ENCODE results near the gene TTC13. TPM values are rescaled to one million over a fixed set of nuclear protein-coding genes. Genes with fewer than 3 reads are reported as not detected.

The TTC13 gene
- polyA plus RNA-seq, 1 of the 3 experiments (the other 2 are of a cell fraction): 5.5 TPM

GRCh38 chr1:230909974-230910754 lies 68.5 kb downstream of the TTC13 start:
- no peak for TF ChIP-seq EP300 (IDR thresholded peaks at IDR 0.05; ENCODE audit: borderline replicate concordance in 1 of 2, low read depth in 1 of 2, low read length in 1 of 2)
- TF ChIP-seq MEF2A (IDR thresholded peaks at IDR 0.05; ENCODE audit: borderline replicate concordance, low read depth): no peak
- TF ChIP-seq TCF12 (IDR thresholded peaks at IDR 0.05): no peak
- TF ChIP-seq NRF1 (IDR thresholded peaks at IDR 0.05; ENCODE audit: low read depth, low read length): no peak
- no peak for TF ChIP-seq CHD2 (IDR thresholded peaks at IDR 0.05; ENCODE audit: low read length, partially characterized antibody)
- TF ChIP-seq JUND (IDR thresholded peaks at IDR 0.05): no peak
- peaks cover 0 to 39% of the 10 kb centered on the region in 2 experiments for H3K36me3 ChIP-seq (replicated peaks in 1 of 2; ENCODE audit: control insufficient read depth in 1 of 2, insufficient read depth in 2 of 2, low read length in 1 of 2)
- no peaks in the 10 kb centered on the region for H3K9me2 ChIP-seq
- ChIA-PET POLR2A (no interaction called here), CTCF (interaction anchor here (1.1 to 1.5 kb wide), 2 partner anchors 9 to 112 kb away, joined by 3 read pairs; no protein-coding TSS in a partner anchor)
- H3K27ac ChIP-seq (ENCODE audit: low read depth in 2 of 2, low read length in 1 of 2): no peak overlapping the region
- no peaks in the 10 kb centered on the region; a peak in 1 of 4 replicates for H3K4me1 ChIP-seq (ENCODE audit: control insufficient read depth in 1 of 2, insufficient read depth in 2 of 2, low read depth in 1 of 2, low read length in 1 of 2)
- H3K9me3 ChIP-seq: no peaks in the 10 kb centered on the region
- 90% methylated on average over 13 of the region's 13 CpGs for WGBS (ENCODE audit: low lambda C conversion rate)
- no peak overlapping the region for H3K4me2 ChIP-seq
- DNase-seq: no peak
- H4K20me1 ChIP-seq (ENCODE audit: insufficient read depth): no peaks in the 10 kb centered on the region
- H3K27me3 ChIP-seq (ENCODE audit: insufficient read depth): no peaks in the 10 kb centered on the region
- H3K79me2 ChIP-seq (ENCODE audit: insufficient read depth): no peaks in the 10 kb centered on the region
- no peak overlapping the region for H3K9ac ChIP-seq
- H2AFZ ChIP-seq (ENCODE audit: low read depth): no peak overlapping the region
- no peak overlapping the region for H3K4me3 ChIP-seq (ENCODE audit: low read depth in 2 of 2, low read length in 1 of 2)
- H3F3A ChIP-seq (replicated peaks; ENCODE audit: insufficient read depth): no peaks in the 10 kb centered on the region

GRCh38 chr1:230907472-230908205 lies 71.0 kb downstream of the TTC13 start:
- no peak for DNase-seq
- no peak overlapping the region for H3K4me3 ChIP-seq (ENCODE audit: low read depth in 2 of 2, low read length in 1 of 2)
- H3K36me3 ChIP-seq (replicated peaks in 1 of 2; ENCODE audit: control insufficient read depth in 1 of 2, insufficient read depth in 2 of 2, low read length in 1 of 2): peaks cover 0 to 37% of the 10 kb centered on the region in 2 experiments
- no peak overlapping the region for H3K27ac ChIP-seq (ENCODE audit: low read depth in 2 of 2, low read length in 1 of 2)
- TF ChIP-seq RXRA (IDR thresholded peaks at IDR 0.05; ENCODE audit: borderline replicate concordance, low read depth): no peak
- TF ChIP-seq NFIC (IDR thresholded peaks at IDR 0.05; ENCODE audit: borderline replicate concordance): no peak
- no peak for TF ChIP-seq TAF1 (IDR thresholded peaks at IDR 0.05; ENCODE audit: borderline replicate concordance, low read depth, low read length)
- TF ChIP-seq EZH2phosphoT487 (IDR thresholded peaks at IDR 0.05; ENCODE audit: borderline replicate concordance, low read depth): no peak
- TF ChIP-seq POLR2AphosphoS5 (IDR thresholded peaks at IDR 0.05; ENCODE audit: low read depth, low read length): no peak
- TF ChIP-seq RFX5 (IDR thresholded peaks at IDR 0.05; ENCODE audit: low read length): no peak
- no peak for TF ChIP-seq GABPA (IDR thresholded peaks at IDR 0.05; ENCODE audit: low read depth)
- TF ChIP-seq MAX (IDR thresholded peaks at IDR 0.05; ENCODE audit: low read depth): no peak
- TF ChIP-seq USF2 (IDR thresholded peaks at IDR 0.05; ENCODE audit: borderline replicate concordance, low read depth, low read length): no peak
- no peak for TF ChIP-seq ELF1 (IDR thresholded peaks at IDR 0.05)
- no peak for TF ChIP-seq EP300 (IDR thresholded peaks at IDR 0.05; ENCODE audit: borderline replicate concordance in 1 of 2, low read depth in 1 of 2, low read length in 1 of 2)
- no peak for TF ChIP-seq SMC3 (IDR thresholded peaks at IDR 0.05; ENCODE audit: low read depth, low read length)
- no peak for TF ChIP-seq ZBTB33 (IDR thresholded peaks at IDR 0.05; ENCODE audit: borderline replicate concordance, low read depth)
- no peak for TF ChIP-seq PBX3 (IDR thresholded peaks at IDR 0.05)
- no peak for TF ChIP-seq YY1 (IDR thresholded peaks at IDR 0.05; ENCODE audit: low read depth)
- H3K9me2 ChIP-seq: no peaks in the 10 kb centered on the region
- H3F3A ChIP-seq (replicated peaks; ENCODE audit: insufficient read depth): no peaks in the 10 kb centered on the region
- H3K9ac ChIP-seq: no peak overlapping the region
- no peaks in the 10 kb centered on the region for H3K9me3 ChIP-seq
- no peak overlapping the region for H3K4me2 ChIP-seq
- POLR2A ChIA-PET: no interaction called here
- H2AFZ ChIP-seq (ENCODE audit: low read depth): no peak overlapping the region
- CTCF ChIA-PET: interaction anchor here (1.9 kb wide), 1 partner anchor 10 kb away, joined by 7 read pairs; no protein-coding TSS in a partner anchor
- WGBS (ENCODE audit: low lambda C conversion rate): 92% methylated on average over 4 of the region's 4 CpGs
- no peaks in the 10 kb centered on the region for H4K20me1 ChIP-seq (ENCODE audit: insufficient read depth)
- no peaks in the 10 kb centered on the region; a peak in 1 of 4 replicates for H3K4me1 ChIP-seq (ENCODE audit: control insufficient read depth in 1 of 2, insufficient read depth in 2 of 2, low read depth in 1 of 2, low read length in 1 of 2)
- H3K27me3 ChIP-seq (ENCODE audit: insufficient read depth): no peaks in the 10 kb centered on the region
- H3K79me2 ChIP-seq (ENCODE audit: insufficient read depth): no peaks in the 10 kb centered on the region

Measured in SK-N-SH (cell line).